Heart right ventricle (tissue), 16 donors: ENCODE results near the gene KSR1. TPM values are rescaled to one million over a fixed set of nuclear protein-coding genes. Genes with fewer than 3 reads are reported as not detected.
A peak's percentile ranks its signal among the peaks of the same experiment; 100 is the strongest.
"Not testable (repeated sequence)": the region's sequence is repeated elsewhere in the genome, so short reads cannot be mapped to it uniquely, and the experiment has no call there.

Source experiments
- ATAC-seq, 8 donors: fragments of 200-7000 bp; cut with Tn5 transposase; one replicate each; pipeline ENCODE4 v1.9.1; 2020; ENCODE audit warnings: mild to moderate bottlenecking in 8 of 8, moderate library complexity in 8 of 8, moderate number of reproducible peaks in 1 of 8
- DNase-seq, 2 donors: peaks; one replicate each; pipeline ENCODE4 v3.0.0-alpha.2; 2020
- H3K27ac ChIP-seq, 10 donors: fragments of 200-600 bp; sonication (generic) in 2 of 10; one replicate each; pipeline versions ENCODE4 v1.5.0 to v1.8.0; 2020 to 2022; ENCODE audit warnings: mild to moderate bottlenecking in 3 of 10
- H3K27me3 ChIP-seq, 7 donors: fragments of 200-600 bp; one replicate each; pipeline ENCODE4 v1.8.0; 2021 to 2022; ENCODE audit warnings: mild to moderate bottlenecking in 2 of 7
- H3K36me3 ChIP-seq, 9 donors: fragments of 200-600 bp; sonication (generic) in 1 of 9; one replicate each; pipeline versions ENCODE4 v1.5.0 to v1.8.0; 2020 to 2022; ENCODE audit warnings: mild to moderate bottlenecking in 2 of 9
- H3K4me1 ChIP-seq, 9 donors: fragments of 200-600 bp; sonication (generic) in 1 of 9; one replicate each; pipeline versions ENCODE4 v1.5.0 to v1.8.0; 2020 to 2022; ENCODE audit warnings: mild to moderate bottlenecking in 4 of 9
- H3K4me3 ChIP-seq, 10 donors: fragments of 200-600 bp; sonication (generic) in 2 of 10; one replicate each; pipeline versions ENCODE4 v1.5.0 to v1.8.0; 2020 to 2022; ENCODE audit warnings: mild to moderate bottlenecking in 7 of 10, moderate library complexity in 2 of 10
- H3K9me3 ChIP-seq, 11 donors: fragments of 200-600 bp in 10 of 11; sonication (generic) in 2 of 11; one replicate each; pipeline versions ENCODE4 v1.5.0 to v1.8.0; 2013 to 2022; ENCODE audit warnings: mild to moderate bottlenecking in 2 of 11, control low read depth in 1 of 11, moderate library complexity in 1 of 11
- CTCF ChIP-seq, 9 donors: fragments of 200-600 bp; sonication (generic) in 2 of 9; IDR thresholded peaks; one replicate each; pipeline versions ENCODE4 v1.5.0 to v1.8.0; 2021 to 2022; ENCODE audit warnings: antibody characterized with exemption in 9 of 9, mild to moderate bottlenecking in 5 of 9, moderate library complexity in 1 of 9
- WGBS, 2 donors: extraction: QIAGEN DNeasy Blood & Tissue Kit; methylation state at CpG; one replicate each; pipeline ENCODE4 v1.1.7; 2013; ENCODE audit warnings: inconsistent platforms in 1 of 2; 5-methylcytosine and 5-hydroxymethylcytosine counted together
- intact Hi-C, 10 donors: fragments of 100-400 bp; cut with DNase I; formaldehyde crosslinking; loops; one replicate each; pipeline versions ENCODE4 v1.11.1 to v1.14.2; 2022
- polyA plus RNA-seq, 2 donors: library from polyadenylated mRNA; stranded (reverse); fragments of 200-250 nt; gene quantifications; one replicate each; pipeline ENCODE4 v1.2.3, GENCODE V29; 2013
- total RNA-seq, 10 donors: library from RNA; stranded (reverse); fragmentation: NEBNext Ultra II Directional in 3 of 10; extraction: Animal tissue kit (Norgen Biotek cat#: 25700) in 3 of 10; gene quantifications; one replicate each; pipeline versions ENCODE4 v1.2.1 to v1.2.4, GENCODE V29; 2021 to 2023
- donor health status: Arrhythmogenic right ventricular cardiomyopathy.
- donor health status: ischemic (EF 13 %, LVEDD 7.1; RV severe dilation, severe dysfunction).
- donor health status: healthy with polysubstance abuse.
- donor health status: DM: no; HTN: yes; CAD: no.
- donor health status: DM: no; HTN: no; CAD: no.
- donor health status: ischemic (EF 25% LVEDD 6.9; RV normal size, moderate dysfunction).
- donor health status: ischemic (EF 25% LVEDD 5.7; RV mildly dilated, moderate dysfunction).
- donor health status: healthy.
- donor health status: DM: yes; HTN: yes; CAD: no.
- donor health status: Ischemic cardiomyopathy.
- donor health status: ischemic (EF 35%, LVEDD 5.7; RV mildly dilated, moderate dysfunction).
- donor health status: nonischemic (EF 11% LVEDD 7.7; RV severe dilation, severe dysfunction).
- donor health status: DM: yes; HTN: yes; CAD: no.
- donor health status: PGD.
- donor health status: ischemic (EF 29% LVEDD 5.4; RV normal size, mild dysfunction).
- donor health status: nonischemic (EF 23%, LVEDD 6.1; RV moderate dilation, normal function).

Gene KSR1
- total and polyA plus RNA-seq, 12 donors = 5.6 to 19.6 (median 8.6) TPM

- DNase-seq (no peak), ATAC-seq (no peak)
- H3K36me3 ChIP-seq = peaks cover 0 to 18% (median 0%) of the 10 kb centered on the region in 9 donors
- 83 to 91% methylated on average over 2 of the region's 2 CpGs for WGBS, 2 donors
- TF ChIP-seq CTCF (IDR thresholded peaks at IDR 0.05) = no peak
- intact Hi-C loops = no loop called here
- no peaks in the 10 kb centered on the region for H3K9me3 ChIP-seq
- no peak overlapping the region for H3K4me3 ChIP-seq
- H3K4me1 ChIP-seq = peaks cover 7 to 64% (median 31%) of the 10 kb centered on the region in 9 donors
- peak overlapping the region in 2 of 10 donors; percentile 6 to 88 for H3K27ac ChIP-seq
- no peaks in the 10 kb centered on the region for H3K27me3 ChIP-seq
Observed at GRCh38 chr17:27634776-27635175, 178.5 kb downstream of the KSR1 start.

GRCh38 chr17:27635275-27635823 is 179.1 kb downstream of the KSR1 start:
- WGBS, 2 donors = 78 to 79% methylated on average over 6 of the region's 6 CpGs
- no peak for DNase-seq
- H3K4me3 ChIP-seq = no peak overlapping the region
- peaks cover 0 to 24% (median 0%) of the 10 kb centered on the region in 9 donors for H3K36me3 ChIP-seq
- H3K27me3 ChIP-seq = no peaks in the 10 kb centered on the region
- no peaks in the 10 kb centered on the region for H3K9me3 ChIP-seq
- no peak for ATAC-seq
- H3K27ac ChIP-seq = peak overlapping the region in 3 of 10 donors; percentile 4 to 88 (median 11)
- no peak for TF ChIP-seq CTCF (IDR thresholded peaks at IDR 0.05)
- intact Hi-C loops = no loop called here
- H3K4me1 ChIP-seq = peaks cover 7 to 63% (median 31%) of the 10 kb centered on the region in 9 donors

GRCh38 chr17:27636005-27636520 is 179.8 kb downstream of the KSR1 start:
- peaks cover 0 to 31% (median 2%) of the 10 kb centered on the region in 9 donors for H3K36me3 ChIP-seq
- 69 to 70% methylated on average over 3 of the region's 3 CpGs for WGBS, 2 donors
- H3K9me3 ChIP-seq, H3K27me3 ChIP-seq, DNase-seq, ATAC-seq, H3K4me3 ChIP-seq, intact Hi-C loops: not testable (repeated sequence)
- peaks cover 7 to 56% (median 31%) of the 10 kb centered on the region in 9 donors for H3K4me1 ChIP-seq
- H3K27ac ChIP-seq = peak overlapping the region in 2 of 10 donors; percentile 11 to 57

GRCh38 chr17:27637818-27638217 is 181.6 kb downstream of the KSR1 start:
- Histone ChIP-seq H3K4me1 (peaks cover 2 to 38% (median 21%) of the 10 kb centered on the region in 9 donors), H3K27ac (peak overlapping the region in 1 of 10 donors; percentile 40), H3K36me3 (peaks cover 0 to 41% (median 6%) of the 10 kb centered on the region in 9 donors)
- H3K9me3 ChIP-seq, H3K27me3 ChIP-seq, H3K4me3 ChIP-seq, ATAC-seq, intact Hi-C loops, DNase-seq: not testable (repeated sequence)
- WGBS, 2 donors = 86 to 91% methylated on average over 7 of the region's 7 CpGs

- H3K27ac ChIP-seq, DNase-seq, H3K4me3 ChIP-seq, H3K9me3 ChIP-seq, ATAC-seq, intact Hi-C loops, H3K27me3 ChIP-seq: not testable (repeated sequence)
- 86 to 95% methylated on average over 1 of the region's 5 CpGs for WGBS, 2 donors
- Histone ChIP-seq H3K36me3 (peaks cover 0 to 48% (median 6%) of the 10 kb centered on the region in 9 donors), H3K4me1 (peaks cover 2 to 32% (median 15%) of the 10 kb centered on the region in 9 donors)
Observed at GRCh38 chr17:27638415-27638914, 182.2 kb downstream of the KSR1 start.

- DNase-seq (no peak), ATAC-seq (no peak)
- intact Hi-C loops = no loop called here
- Histone ChIP-seq H3K4me3 (no peak overlapping the region), H3K9me3 (no peaks in the 10 kb centered on the region), H3K4me1 (peaks cover 0 to 22% (median 8%) of the 10 kb centered on the region in 9 donors), H3K36me3 (peaks cover 0 to 59% (median 6%) of the 10 kb centered on the region in 9 donors), H3K27ac (no peak overlapping the region), H3K27me3 (no peaks in the 10 kb centered on the region)
- 87 to 91% methylated on average over 4 of the region's 4 CpGs for WGBS, 2 donors
- TF ChIP-seq CTCF (IDR thresholded peaks at IDR 0.05) = no peak
Observed at GRCh38 chr17:27640790-27641189, 184.5 kb downstream of the KSR1 start.
